Skeletal muscle tissue (tissue), 4 donors: ENCODE results near the gene ATG5. TPM values are rescaled to one million over a fixed set of nuclear protein-coding genes. Genes with fewer than 3 reads are reported as not detected.
"Not testable (repeated sequence)": the region's sequence is repeated elsewhere in the genome, so short reads cannot be mapped to it uniquely, and the experiment has no call there.

Source experiments
- H3K27ac ChIP-seq: one replicate; pipeline ENCODE4 v1.7.0; 2013; ENCODE audit warnings: mild to moderate bottlenecking, low read depth, low read length, inconsistent platforms
- H3K27me3 ChIP-seq, 3 donors: one replicate each; pipeline ENCODE4 v1.7.0; 2013; ENCODE audit warnings: low read length in 3 of 3; ENCODE audit not compliant: control insufficient read depth in 3 of 3, insufficient read depth in 3 of 3
- H3K36me3 ChIP-seq, 3 donors: one replicate each; pipeline ENCODE4 v1.7.0; 2013; ENCODE audit warnings: low read length in 3 of 3; ENCODE audit not compliant: control insufficient read depth in 3 of 3, insufficient read depth in 3 of 3
- H3K4me1 ChIP-seq, 3 donors: one replicate each; pipeline ENCODE4 v1.7.0; 2013; ENCODE audit warnings: low read length in 3 of 3, mild to moderate bottlenecking in 3 of 3; ENCODE audit not compliant: control insufficient read depth in 3 of 3, insufficient read depth in 3 of 3
- H3K4me3 ChIP-seq, 3 donors: one replicate each; pipeline ENCODE4 v1.7.0; 2013; ENCODE audit warnings: low read length in 3 of 3
- H3K9ac ChIP-seq, 3 donors: one replicate each; pipeline ENCODE4 v1.7.0; 2013; ENCODE audit warnings: low read length in 3 of 3, mild to moderate bottlenecking in 3 of 3, moderate library complexity in 2 of 3, low read depth in 1 of 3
- H3K9me3 ChIP-seq, 3 donors: one replicate each; pipeline ENCODE4 v1.7.0; 2013; ENCODE audit warnings: low read length in 3 of 3; ENCODE audit not compliant: control insufficient read depth in 3 of 3
- total RNA-seq: library from RNA; depleted of rRNA; stranded (reverse); fragments of >200 nt; gene quantifications from one replicate; pipeline ENCODE4 v1.2.3, GENCODE V29; 2014
- donor health status: Osteomylitis.

The ATG5 gene
- total RNA-seq, 1 donor from 2014 or later, result 38.1 TPM

GRCh38 chr6:106237286-106237685 lies 88.3 kb downstream of the ATG5 start:
- no peak overlapping the region for H3K4me3 ChIP-seq
- H3K27ac ChIP-seq, result no peak overlapping the region
- no peaks in the 10 kb centered on the region for H3K27me3 ChIP-seq
- H3K9ac ChIP-seq, result no peak overlapping the region
- no peaks in the 10 kb centered on the region for H3K4me1 ChIP-seq
- no peaks in the 10 kb centered on the region for H3K9me3 ChIP-seq
- no peaks in the 10 kb centered on the region for H3K36me3 ChIP-seq

- not testable (repeated sequence) for H3K4me1 ChIP-seq, H3K9me3 ChIP-seq, H3K4me3 ChIP-seq, H3K9ac ChIP-seq, H3K36me3 ChIP-seq, H3K27ac ChIP-seq, H3K27me3 ChIP-seq
Observed at GRCh38 chr6:106229876-106230445, 95.6 kb downstream of the ATG5 start.

- no peak overlapping the region for H3K27ac ChIP-seq
- no peak overlapping the region for H3K4me3 ChIP-seq
- no peaks in the 10 kb centered on the region for H3K27me3 ChIP-seq
- H3K9ac ChIP-seq, result no peak overlapping the region
- no peaks in the 10 kb centered on the region for H3K36me3 ChIP-seq
- H3K9me3 ChIP-seq, result no peaks in the 10 kb centered on the region
- H3K4me1 ChIP-seq, result no peaks in the 10 kb centered on the region
Observed at GRCh38 chr6:106227612-106228507, 97.7 kb downstream of the ATG5 start.

- H3K4me3 ChIP-seq, result no peak overlapping the region
- no peaks in the 10 kb centered on the region for H3K36me3 ChIP-seq
- no peaks in the 10 kb centered on the region for H3K27me3 ChIP-seq
- H3K9me3 ChIP-seq, result no peaks in the 10 kb centered on the region
- no peak overlapping the region for H3K27ac ChIP-seq
- H3K9ac ChIP-seq, result no peak overlapping the region
- no peaks in the 10 kb centered on the region for H3K4me1 ChIP-seq
Observed at GRCh38 chr6:106226676-106227075, 98.9 kb downstream of the ATG5 start.

GRCh38 chr6:106225581-106225980 lies 100.0 kb downstream of the ATG5 start:
- no peaks in the 10 kb centered on the region for H3K4me1 ChIP-seq
- no peak overlapping the region for H3K4me3 ChIP-seq
- no peak overlapping the region for H3K9ac ChIP-seq
- no peaks in the 10 kb centered on the region for H3K36me3 ChIP-seq
- no peaks in the 10 kb centered on the region for H3K9me3 ChIP-seq
- no peak overlapping the region for H3K27ac ChIP-seq
- H3K27me3 ChIP-seq, result no peaks in the 10 kb centered on the region

GRCh38 chr6:106223300-106223930 lies 102.1 kb downstream of the ATG5 start:
- no peak overlapping the region for H3K27ac ChIP-seq
- no peak overlapping the region for H3K4me3 ChIP-seq
- no peaks in the 10 kb centered on the region for H3K36me3 ChIP-seq
- H3K4me1 ChIP-seq, result no peaks in the 10 kb centered on the region
- H3K9ac ChIP-seq, result no peak overlapping the region
- no peaks in the 10 kb centered on the region for H3K9me3 ChIP-seq
- H3K27me3 ChIP-seq, result no peaks in the 10 kb centered on the region

- peaks cover 0 to 2% (median 0%) of the 10 kb centered on the region in 3 donors for H3K4me1 ChIP-seq
- no peaks in the 10 kb centered on the region for H3K9me3 ChIP-seq
- no peaks in the 10 kb centered on the region for H3K36me3 ChIP-seq
- H3K27me3 ChIP-seq, result no peaks in the 10 kb centered on the region
- no peak overlapping the region for H3K27ac ChIP-seq
- no peak overlapping the region for H3K4me3 ChIP-seq
- H3K9ac ChIP-seq, result no peak overlapping the region
Observed at GRCh38 chr6:106220485-106220884, 105.1 kb downstream of the ATG5 start.

GRCh38 chr6:106216527-106216926 lies 109.0 kb downstream of the ATG5 start:
- no peak overlapping the region for H3K27ac ChIP-seq
- H3K27me3 ChIP-seq, result no peaks in the 10 kb centered on the region
- H3K36me3 ChIP-seq, result no peaks in the 10 kb centered on the region

GRCh38 chr6:106215608-106216007 lies 110.0 kb downstream of the ATG5 start:
- H3K27me3 ChIP-seq, result no peaks in the 10 kb centered on the region
- H3K4me1 ChIP-seq, result peaks cover 0 to 2% (median 0%) of the 10 kb centered on the region in 3 donors
- no peak overlapping the region for H3K27ac ChIP-seq
- no peaks in the 10 kb centered on the region for H3K9me3 ChIP-seq
- H3K36me3 ChIP-seq, result no peaks in the 10 kb centered on the region
- no peak overlapping the region for H3K4me3 ChIP-seq
- H3K9ac ChIP-seq, result no peak overlapping the region

More at GRCh38 chr6:106216527-106216926, 109.0 kb downstream of the ATG5 start:
- Histone ChIP-seq H3K4me3 (no peak overlapping the region), H3K9ac (no peak overlapping the region), H3K4me1 (peaks cover 0 to 2% (median 0%) of the 10 kb centered on the region in 3 donors), H3K9me3 (no peaks in the 10 kb centered on the region)

- Histone ChIP-seq H3K27ac (no peak overlapping the region), H3K9ac (no peak overlapping the region), H3K4me1 (peaks cover 0 to 2% (median 0%) of the 10 kb centered on the region in 3 donors), H3K9me3 (no peaks in the 10 kb centered on the region), H3K36me3 (no peaks in the 10 kb centered on the region), H3K27me3 (no peaks in the 10 kb centered on the region), H3K4me3 (no peak overlapping the region)
Observed at GRCh38 chr6:106214531-106214930, 111.0 kb downstream of the ATG5 start.
